MM.1S (cell line): ENCODE results near the gene CFAP57.

ENCODE experiments used
- DNase-seq: peaks from one replicate; pipeline ENCODE4 v3.0.0-alpha.2; 2015
- H2AFZ ChIP-seq: fragments of 300-600 bp; sonication (generic); 2 replicates; pipeline ENCODE4 v1.6.0; 2016; ENCODE audit warnings: antibody characterized with exemption, low read length
- H3F3A ChIP-seq: fragments of 300-600 bp; sonication (generic); 2 replicates; pipeline ENCODE4 v1.6.1; 2016; ENCODE audit warnings: mild to moderate bottlenecking, antibody characterized with exemption, low read length, moderate library complexity, mixed read lengths; ENCODE audit not compliant: insufficient read depth
- H3K27ac ChIP-seq: fragments of 300-600 bp; sonication (generic); 2 replicates; pipeline ENCODE4 v1.5.1; 2016; ENCODE audit warnings: mild to moderate bottlenecking, low read length
- H3K27me3 ChIP-seq: fragments of 300-600 bp; sonication (generic); replicated peaks from 2 replicates; pipeline ENCODE4 v1.6.0; 2016; ENCODE audit warnings: low read length; ENCODE audit not compliant: insufficient read depth
- H3K36me3 ChIP-seq: fragments of 300-600 bp; sonication (generic); replicated peaks from 2 replicates; pipeline ENCODE4 v1.6.1; 2016; ENCODE audit warnings: mild to moderate bottlenecking, low read length, mixed read lengths; ENCODE audit not compliant: insufficient read depth
- H3K4me1 ChIP-seq: fragments of 300-600 bp; sonication (generic); 2 replicates; pipeline ENCODE4 v1.6.1; 2016; ENCODE audit warnings: low read length, mixed read lengths
- H3K4me2 ChIP-seq: fragments of 300-600 bp; sonication (generic); 2 replicates; pipeline ENCODE4 v1.6.0; 2016; ENCODE audit warnings: low read depth, low read length
- H3K4me3 ChIP-seq: fragments of 300-600 bp; sonication (generic); 2 replicates; pipeline ENCODE4 v1.5.1; 2016; ENCODE audit warnings: low read length, mixed read lengths
- H3K79me2 ChIP-seq: fragments of 300-600 bp; sonication (generic); 2 replicates; pipeline ENCODE4 v1.6.1; 2016; ENCODE audit warnings: mixed run types, low read length, mixed read lengths
- H3K9ac ChIP-seq: fragments of 300-600 bp; sonication (generic); 2 replicates; pipeline ENCODE4 v1.6.1; 2016; ENCODE audit warnings: low read length, mixed read lengths
- H3K9me2 ChIP-seq: fragments of 300-600 bp; sonication (generic); replicated peaks from 2 replicates; pipeline ENCODE4 v1.6.1; 2016; ENCODE audit warnings: mild to moderate bottlenecking, low read length, mixed read lengths; ENCODE audit not compliant: insufficient read depth
- H3K9me3 ChIP-seq: fragments of 300-600 bp; sonication (generic); replicated peaks from 2 replicates; pipeline ENCODE4 v1.6.1; 2016; ENCODE audit warnings: mild to moderate bottlenecking, low read length, mixed read lengths; ENCODE audit not compliant: insufficient read depth
- H4K20me1 ChIP-seq: fragments of 300-600 bp; sonication (generic); 2 replicates; pipeline ENCODE4 v1.6.1; 2016; ENCODE audit warnings: mild to moderate bottlenecking, low read length, moderate library complexity, mixed read lengths; ENCODE audit not compliant: insufficient read depth
- CTCF ChIP-seq: fragments of 300-600 bp; sonication (generic); IDR thresholded peaks from 2 replicates; pipeline ENCODE4 v1.5.1; 2016; ENCODE audit warnings: antibody characterized with exemption, low read length, mixed read lengths
- EZH2 ChIP-seq: fragments of 300-600 bp; sonication (generic); optimal IDR thresholded peaks from 2 replicates; pipeline ENCODE3; 2017; ENCODE audit warnings: low read depth, mild to moderate bottlenecking, antibody characterized with exemption, low read length, mixed read lengths
- EZH2phosphoT487 ChIP-seq: fragments of 300-600 bp; sonication (generic); IDR thresholded peaks from 2 replicates; pipeline ENCODE4 v1.6.1; 2018; ENCODE audit warnings: antibody characterized with exemption, low read length

Gene CFAP57

GRCh38 chr1:43299101-43299500, 127.0 kb downstream of the CFAP57 start:
- no peaks in the 10 kb centered on the region for H3K4me1 ChIP-seq
- TF ChIP-seq EZH2phosphoT487: no peak
- no peak for TF ChIP-seq CTCF
- no peak for TF ChIP-seq EZH2
- no peaks in the 10 kb centered on the region for H4K20me1 ChIP-seq
- no peak overlapping the region for H3K27ac ChIP-seq
- no peak for DNase-seq
- no peaks in the 10 kb centered on the region for H3K27me3 ChIP-seq
- no peak overlapping the region for H3K4me3 ChIP-seq
- no peaks in the 10 kb centered on the region for H3K9me3 ChIP-seq
- no peak overlapping the region for H3K4me2 ChIP-seq
- no peaks in the 10 kb centered on the region for H3K9me2 ChIP-seq
- no peak overlapping the region for H2AFZ ChIP-seq
- no peaks in the 10 kb centered on the region for H3K36me3 ChIP-seq
- H3K79me2 ChIP-seq: no peaks in the 10 kb centered on the region
- H3K9ac ChIP-seq: no peak overlapping the region
- H3F3A ChIP-seq: 0 out of 2 replicates have a peak, but pooled peaks cover 3% of the 10 kb centered on the region

- Histone ChIP-seq H3K27ac (no peak within 1 kb of the TSS), H3K4me1 (no peaks in the 10 kb centered on the region), H3K9me2 (no peaks in the 10 kb centered on the region), H3K79me2 (no peaks in the 10 kb centered on the region), H3K4me3 (no peak within 1 kb of the TSS), H3K4me2 (no peak within 1 kb of the TSS), H3K9me3 (no peaks in the 10 kb centered on the region), H3K27me3 (0 out of 2 replicates have a peak, but pooled peaks cover 4% of the 10 kb centered on the region), H3K36me3 (no peaks in the 10 kb centered on the region), H2AFZ (no peak within 1 kb of the TSS), H3K9ac (no peak within 1 kb of the TSS), H3F3A (0 out of 2 replicates have a peak, but pooled peaks cover under 1% of the 10 kb centered on the region), H4K20me1 (no peaks in the 10 kb centered on the region)
- no peak for TF ChIP-seq EZH2phosphoT487
- TF ChIP-seq EZH2: no peak
- no peak for TF ChIP-seq CTCF
- DNase-seq: no peak
Measured at GRCh38 chr1:43300378-43301094, 128.4 kb downstream of the CFAP57 start, which contains the start of gene TIE1. TIE1 (plus strand) TSS chr1:43300982; CDS start chr1:43301072, 90 bp downstream.

GRCh38 chr1:43302201-43302600, 130.1 kb downstream of the CFAP57 start:
- Histone ChIP-seq H3F3A (no peaks in the 10 kb centered on the region), H3K4me1 (no peaks in the 10 kb centered on the region), H3K9me2 (no peaks in the 10 kb centered on the region), H3K36me3 (no peaks in the 10 kb centered on the region), H3K9ac (no peak overlapping the region), H3K79me2 (no peaks in the 10 kb centered on the region), H3K4me2 (no peak overlapping the region), H3K4me3 (no peak overlapping the region), H3K27ac (no peak overlapping the region), H4K20me1 (no peaks in the 10 kb centered on the region), H3K9me3 (no peaks in the 10 kb centered on the region), H3K27me3 (peaks cover 20% of the 10 kb centered on the region), H2AFZ (no peak overlapping the region)
- no peak for DNase-seq
- no peak for TF ChIP-seq EZH2
- no peak for TF ChIP-seq CTCF
- no peak for TF ChIP-seq EZH2phosphoT487
